HG03135 (cell line): ENCODE measurements around the gene PDHX.
"Not testable (repeated sequence)": the region's sequence is repeated elsewhere in the genome, so short reads cannot be mapped to it uniquely, and the experiment has no call there.

Experiments used
- ATAC-seq: cut with Tn5 transposase; IDR thresholded peaks from one replicate; pipeline ENCODE4 v1.9.1; 2021; ENCODE audit warnings: mild to moderate bottlenecking, moderate library complexity; ENCODE audit not compliant: unreplicated experiment

The PDHX gene

DNA sequence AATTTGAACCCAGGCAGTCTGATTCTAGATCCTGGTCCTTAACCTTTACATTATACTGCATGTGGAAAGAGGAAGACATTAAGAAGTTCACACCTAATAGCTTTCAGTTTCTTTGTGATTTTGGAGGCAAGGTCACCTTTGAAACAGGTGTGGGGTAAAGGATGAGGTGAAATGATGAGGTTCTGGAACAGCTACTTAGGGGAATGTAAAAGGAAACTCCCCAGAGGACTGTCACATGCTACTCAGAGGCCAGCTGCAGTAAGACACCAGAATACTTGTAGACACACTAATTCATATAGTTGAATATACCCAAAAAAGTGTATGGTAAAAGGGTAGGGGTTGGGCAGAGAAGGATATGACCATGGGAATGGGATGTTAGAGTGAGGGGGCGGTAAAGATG is 5.6 kb upstream of the PDHX start:
- no peak for ATAC-seq

DNA sequence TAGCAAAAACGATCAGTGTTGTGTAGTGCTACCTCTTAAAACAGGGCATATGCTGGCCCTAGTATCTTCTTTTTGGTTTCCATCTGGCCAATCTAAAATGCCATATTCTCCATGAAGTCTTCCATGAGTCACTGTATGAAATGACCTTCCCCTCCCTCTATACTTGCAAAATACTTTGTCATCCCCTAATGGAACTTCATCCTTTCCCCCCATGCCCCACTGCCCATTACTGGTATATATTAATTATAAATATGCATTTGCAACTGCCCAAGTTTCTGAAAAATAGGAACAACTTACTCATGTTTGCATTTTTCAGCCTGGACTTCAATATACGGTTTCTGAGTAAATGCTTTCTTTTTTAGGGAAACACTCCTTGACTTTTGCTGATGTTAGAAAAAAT is 4.7 kb upstream of the PDHX start:
- no peak for ATAC-seq

DNA sequence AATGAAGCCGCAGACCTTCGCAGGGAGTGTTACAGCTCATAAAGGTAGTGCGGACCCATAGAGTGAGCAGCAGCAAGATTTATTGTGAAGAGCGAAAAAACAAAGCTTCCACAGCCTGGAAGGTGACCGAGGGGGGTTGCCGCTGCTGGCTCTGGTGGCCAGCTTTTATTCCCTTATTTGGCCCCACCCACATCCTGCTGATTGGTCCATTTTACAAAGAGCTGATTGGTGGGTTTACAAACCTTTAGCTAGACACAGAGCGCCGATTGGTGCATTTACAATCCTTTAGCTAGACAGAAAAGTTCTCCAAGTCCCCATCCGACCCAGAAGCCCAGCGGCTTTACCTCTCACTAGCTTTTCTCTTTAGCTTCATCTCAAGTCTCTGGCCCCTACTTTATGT is 2.9 kb upstream of the PDHX start:
- not testable (repeated sequence) for ATAC-seq

DNA sequence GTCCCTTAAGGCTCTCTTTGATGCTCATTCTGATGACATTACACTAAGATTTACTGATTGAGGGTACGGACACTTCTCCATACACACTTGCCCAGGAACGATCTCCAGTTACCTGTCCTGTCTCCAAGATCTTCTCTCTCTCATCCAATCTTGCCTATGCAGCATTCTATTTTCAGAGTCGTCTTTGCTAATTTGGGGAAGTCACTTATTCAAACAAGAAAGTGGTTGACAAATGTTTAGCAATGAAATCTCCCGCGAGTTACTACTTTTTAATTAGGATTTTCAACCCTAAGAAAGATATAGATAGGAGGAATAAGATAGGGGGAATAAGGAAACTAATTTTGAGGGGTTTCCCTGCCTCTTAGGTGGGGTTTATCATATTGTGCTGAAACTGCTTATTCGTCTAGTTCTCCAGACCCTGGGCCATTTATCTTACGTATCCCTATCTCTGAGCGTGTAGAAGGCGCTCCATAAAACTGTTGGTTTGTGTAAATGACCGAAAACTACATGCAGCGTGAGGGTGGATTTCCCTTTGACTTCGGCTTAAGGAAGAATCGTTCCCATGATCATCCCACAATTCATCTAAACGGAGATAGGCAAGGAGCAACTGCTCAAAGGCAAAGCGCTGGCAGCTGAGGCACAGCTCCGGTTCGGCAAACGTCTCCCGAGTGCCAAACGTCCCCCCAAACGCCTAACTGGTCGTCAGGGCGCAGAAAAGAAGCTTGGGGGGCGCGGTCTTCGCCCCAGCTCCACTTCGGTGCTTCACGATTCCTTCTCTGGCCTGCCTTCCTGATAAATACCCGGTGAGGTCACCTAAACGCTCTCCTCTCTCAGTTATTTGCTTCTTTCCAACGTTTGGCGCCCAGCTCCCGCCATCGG is 1.0 kb upstream of the PDHX start:
- ATAC-seq = no peak

DNA sequence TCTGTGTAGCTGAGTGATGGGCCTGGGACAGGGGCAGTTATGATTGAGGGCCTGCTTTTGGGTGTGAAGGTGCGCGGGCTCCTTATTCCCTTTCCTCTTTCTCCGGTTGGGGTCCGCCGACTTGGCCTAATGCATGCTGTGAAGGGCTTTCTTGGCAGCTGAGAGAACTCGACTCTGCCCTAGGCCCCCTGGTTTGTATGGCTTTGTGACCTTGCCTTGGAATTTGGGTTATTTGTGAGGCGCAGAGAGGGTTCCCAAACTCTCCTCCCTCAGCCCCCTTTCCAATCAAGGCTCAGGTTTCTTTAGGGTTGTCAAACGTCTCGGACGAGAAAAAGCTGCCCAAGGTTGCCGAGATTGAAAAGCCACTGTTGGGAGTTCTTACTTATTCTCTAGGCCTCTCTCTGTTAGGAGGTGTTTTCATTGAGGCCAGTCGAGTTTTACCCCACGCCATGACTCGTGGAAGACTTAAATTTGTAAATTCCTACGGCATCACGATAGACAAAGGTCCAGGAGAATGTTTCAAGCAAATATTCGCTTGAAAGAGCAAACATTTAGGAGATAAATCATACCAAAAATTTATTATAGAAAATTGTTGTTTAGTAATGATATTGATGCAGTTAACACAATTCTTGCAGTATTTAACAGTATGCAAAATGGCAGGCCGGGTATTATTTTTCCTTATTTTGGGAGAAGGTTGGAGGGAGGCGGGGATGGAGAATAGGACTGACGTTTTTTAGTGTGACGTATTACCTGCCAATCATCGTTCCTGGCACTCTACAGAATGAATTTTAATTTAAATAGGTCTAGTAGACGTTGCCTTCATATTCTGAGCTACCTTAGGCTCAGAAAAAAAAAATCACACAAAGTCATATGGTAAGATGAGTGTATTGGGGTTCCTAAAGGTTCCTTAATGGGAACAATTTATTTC is 689 bp downstream of the PDHX start:
- peak; percentile 27 for ATAC-seq

DNA sequence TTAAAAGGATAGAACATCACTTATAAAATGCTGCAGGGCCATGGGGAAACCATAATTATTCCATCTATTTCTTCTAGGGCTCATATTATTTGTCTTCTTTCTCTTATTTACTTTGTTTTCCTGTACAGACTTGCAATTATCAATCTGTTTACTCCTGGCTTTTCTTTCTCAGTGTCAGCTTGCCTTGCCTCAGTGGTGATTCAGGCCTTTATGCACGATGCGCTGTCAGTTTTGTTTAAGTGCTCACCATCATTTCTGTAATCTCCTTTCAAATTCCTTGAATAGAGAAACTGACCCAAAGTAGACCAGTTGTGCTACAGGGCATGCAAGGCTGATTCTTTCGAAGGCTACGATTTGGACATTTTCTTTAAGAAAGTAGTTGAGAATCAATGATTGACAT is 4.7 kb downstream of the PDHX start:
- no peak for ATAC-seq

DNA sequence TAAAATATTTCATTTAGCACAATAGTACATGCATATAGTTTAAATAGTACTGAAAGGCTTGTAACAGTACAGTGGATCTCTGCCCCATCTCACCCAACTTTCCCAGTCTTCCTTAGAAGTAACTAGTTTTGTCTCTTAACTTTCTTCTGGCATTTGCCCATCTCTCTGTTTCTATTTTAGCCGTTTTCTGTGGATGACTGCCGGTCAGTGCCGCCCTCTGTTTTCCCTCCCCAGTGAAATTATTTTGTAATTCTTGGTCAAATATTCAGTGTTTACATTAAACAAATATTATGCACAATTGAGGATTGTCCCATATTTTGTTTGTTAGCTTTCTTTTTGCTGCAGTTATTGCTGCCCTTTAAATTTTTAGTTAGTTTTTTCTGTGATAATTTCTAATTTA is 8.3 kb downstream of the PDHX start:
- ATAC-seq = no peak

DNA sequence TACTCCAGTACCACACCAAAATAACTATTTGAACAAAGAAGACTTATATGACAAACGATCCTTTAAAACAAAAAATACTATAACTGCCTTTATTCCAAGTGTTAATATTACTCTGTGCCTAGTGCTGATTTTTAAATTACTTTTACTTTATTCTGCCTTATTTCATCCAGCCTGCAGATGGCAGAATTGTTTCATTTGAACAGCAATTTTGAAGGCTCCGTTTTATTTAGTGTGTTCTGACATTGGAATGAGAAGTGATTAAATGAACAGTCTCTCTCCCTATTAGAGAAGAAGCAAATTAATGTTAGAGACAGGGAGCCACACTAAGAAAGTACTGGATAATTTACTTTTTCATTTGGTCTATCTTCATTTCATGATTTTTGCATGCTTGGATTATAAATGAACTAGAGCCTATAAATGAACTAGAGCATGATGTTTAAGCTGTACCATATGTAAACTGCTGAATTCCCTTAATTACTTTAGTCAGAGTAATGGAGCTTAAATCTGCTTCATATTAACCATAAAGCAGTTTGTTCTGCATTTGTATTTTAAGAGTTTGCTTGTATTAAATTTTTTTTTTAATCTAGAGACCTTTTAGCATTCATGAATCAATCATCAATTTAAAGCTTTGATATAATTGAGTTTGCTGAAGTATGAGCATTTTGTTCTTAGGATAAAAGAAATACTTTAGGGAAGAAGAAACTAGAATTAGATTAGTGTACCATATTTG is 9.8 kb downstream of the PDHX start:
- ATAC-seq = no peak

DNA sequence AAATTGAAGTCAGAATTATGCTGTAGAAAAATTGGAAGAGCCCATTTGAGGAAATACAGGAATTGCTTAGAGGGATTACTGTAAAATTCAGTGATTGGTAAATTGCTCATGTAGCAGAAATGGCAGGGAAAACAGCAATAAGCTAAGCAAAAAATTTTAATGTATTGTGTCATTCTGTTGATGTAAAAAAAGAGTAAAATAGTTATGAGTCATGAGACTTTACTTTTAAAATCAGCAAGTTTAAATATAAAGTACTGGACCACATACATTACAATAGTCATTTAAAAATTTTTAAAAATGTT is 10.4 kb downstream of the PDHX start:
- no peak for ATAC-seq

DNA sequence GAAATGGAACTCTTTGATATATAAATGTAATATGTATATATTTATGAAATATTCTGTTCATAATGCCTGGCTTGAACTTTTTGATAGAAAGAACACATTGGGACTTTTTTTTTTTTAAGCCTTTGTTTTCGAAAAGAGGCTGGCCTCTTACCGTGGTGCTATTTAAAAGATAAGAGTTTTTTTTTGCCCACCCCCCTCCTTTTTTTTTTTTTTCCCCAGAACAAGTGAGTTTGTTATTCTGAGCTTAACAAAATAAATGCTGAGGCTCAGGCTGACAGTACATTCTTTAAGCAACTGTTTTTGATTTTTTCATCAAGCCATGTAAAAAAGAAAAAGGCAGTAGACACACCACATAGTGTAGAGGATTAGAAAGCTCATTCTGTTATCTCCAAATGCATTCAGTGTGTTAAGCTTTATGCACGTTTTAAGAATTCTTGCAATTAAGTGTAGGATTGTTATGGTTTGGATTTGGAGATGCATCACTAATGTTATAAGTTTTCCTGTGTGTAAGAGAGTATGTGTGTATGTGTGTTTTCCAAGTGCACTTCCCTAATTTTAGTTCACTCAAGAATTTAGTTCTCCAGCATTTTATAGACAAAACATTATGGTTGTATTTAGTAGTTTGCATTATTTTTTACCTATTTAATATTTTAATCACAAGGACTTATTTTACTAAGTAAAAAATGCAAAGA is 12.0 kb downstream of the PDHX start:
- no peak for ATAC-seq

DNA sequence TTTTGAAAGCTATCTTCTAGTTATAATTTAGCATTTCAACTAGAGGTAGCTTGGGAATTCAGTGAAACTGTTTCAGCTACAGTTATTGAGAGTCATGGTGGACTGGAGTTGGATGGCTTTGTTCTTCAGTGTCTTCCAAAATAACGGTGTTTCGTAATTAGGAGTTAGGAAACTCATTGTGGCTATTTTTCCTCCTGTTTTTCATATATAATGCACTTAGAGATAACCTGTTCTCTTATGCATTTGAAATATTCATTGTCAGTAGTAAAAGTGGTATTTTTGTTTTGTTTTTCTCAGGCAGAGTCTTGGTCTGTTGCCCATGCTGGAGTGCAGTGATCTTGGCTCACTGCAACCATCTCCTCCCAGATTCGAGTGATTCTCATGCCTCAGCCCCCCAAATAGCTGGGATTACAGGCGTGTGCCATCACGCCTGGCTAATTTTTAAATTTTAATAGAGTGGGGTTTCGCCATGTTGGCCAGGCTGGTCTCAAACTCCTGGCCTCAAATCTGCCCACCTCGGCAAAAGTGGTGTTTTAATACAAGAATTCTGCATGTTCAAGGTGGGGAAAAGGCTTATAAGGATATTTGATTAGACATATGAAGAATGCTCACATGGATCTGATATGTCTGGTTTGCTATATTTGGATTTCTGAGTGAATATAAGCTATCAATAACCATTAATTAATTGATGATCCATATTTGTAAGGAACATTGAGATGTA is 12.7 kb downstream of the PDHX start:
- ATAC-seq = no peak

DNA sequence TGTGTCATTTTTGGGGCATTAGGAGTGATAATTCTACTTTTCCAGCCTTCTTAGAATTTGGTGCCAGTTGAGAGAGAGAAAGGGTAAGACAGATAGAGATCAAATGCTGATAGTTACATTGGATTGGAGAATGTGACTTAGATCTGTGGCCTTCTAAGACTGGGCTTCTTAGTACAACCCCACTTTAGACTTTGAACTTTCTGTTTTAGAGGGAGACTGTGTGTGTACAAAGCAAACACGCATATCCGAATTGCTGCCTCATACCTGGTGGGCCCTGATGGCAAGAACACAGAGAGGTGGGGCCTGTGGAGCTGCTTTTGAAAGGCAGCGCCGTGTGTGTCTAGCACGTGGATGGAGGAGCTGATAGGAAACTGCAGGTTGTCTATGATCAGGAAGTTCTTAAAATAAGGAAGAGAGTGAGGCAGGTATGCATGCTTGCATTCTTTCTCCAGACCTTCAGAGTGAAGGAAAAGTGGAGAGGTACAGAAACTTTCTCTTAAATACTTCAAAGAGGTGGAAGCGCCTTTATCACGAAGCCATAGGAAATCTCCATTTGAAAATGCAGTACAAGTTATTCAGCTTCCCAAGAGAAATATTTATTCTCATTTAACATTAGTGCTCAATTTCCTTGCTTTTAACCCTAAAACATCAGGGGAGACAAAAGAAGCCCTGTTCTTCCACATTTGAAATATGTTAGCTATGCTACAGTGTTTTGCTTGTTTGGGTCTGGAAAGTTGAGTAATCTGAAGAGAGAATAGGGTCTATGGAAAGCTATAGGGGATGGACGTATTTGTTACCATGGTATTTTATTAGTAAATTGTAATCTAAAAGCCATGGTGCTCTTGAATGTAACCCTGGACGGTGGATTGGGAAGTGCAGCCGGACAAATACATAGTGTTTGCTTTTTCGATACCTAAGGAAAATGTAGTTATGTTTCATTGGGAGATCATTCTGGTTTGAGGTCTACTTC is 13.7 kb downstream of the PDHX start:
- ATAC-seq = no peak

DNA sequence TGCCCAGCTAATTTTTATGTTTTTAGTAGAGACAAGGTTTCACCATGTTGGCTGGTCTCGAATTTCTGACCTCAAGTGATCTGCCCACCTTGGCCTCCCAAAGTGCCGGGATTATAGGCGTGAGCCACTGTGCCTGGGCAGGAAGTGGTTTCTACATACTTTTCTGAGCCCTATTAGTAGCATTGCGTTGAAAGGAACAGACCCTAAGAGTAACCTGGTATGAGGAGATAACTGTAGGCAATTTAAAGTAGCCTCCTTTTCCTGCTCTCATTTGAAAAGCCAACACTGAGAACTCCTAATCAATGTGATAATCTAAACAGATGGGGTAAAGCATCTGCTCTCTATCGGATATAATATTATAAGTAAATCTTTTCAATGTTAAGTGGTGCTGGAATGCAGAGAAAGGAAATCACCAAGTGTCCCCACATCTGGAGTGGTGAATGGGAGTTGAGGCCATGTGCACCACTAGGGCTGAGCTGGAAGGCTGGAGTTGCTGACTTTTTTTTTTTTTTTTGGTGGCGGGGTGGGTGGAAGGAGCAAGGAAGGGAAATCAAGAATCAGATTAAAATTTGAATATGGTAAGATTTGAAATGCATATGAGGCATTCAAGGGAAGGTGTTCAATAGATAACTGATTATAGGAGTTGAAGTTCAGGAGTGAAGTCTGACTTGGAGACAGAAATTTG is 20.7 kb downstream of the PDHX start:
- ATAC-seq = no peak

DNA sequence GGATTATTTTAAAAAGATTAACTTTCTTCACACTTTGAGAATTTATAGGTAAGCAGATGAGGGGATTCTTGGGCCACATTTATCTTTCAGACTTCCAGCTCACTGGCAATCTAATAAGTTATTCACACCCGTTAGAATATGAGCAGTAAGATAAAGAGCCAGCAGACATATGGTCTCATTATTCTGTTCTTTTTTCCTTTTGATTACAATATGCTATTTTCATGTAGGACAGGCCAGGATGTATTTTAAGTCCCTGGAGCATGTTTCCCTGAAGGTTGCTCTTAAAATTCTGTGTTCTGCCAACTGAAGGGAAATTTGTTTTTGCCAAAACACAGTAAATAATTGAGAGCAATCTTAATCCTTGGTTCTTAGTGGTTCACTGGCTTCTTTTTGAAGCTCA is 22.2 kb downstream of the PDHX start:
- no peak for ATAC-seq

DNA sequence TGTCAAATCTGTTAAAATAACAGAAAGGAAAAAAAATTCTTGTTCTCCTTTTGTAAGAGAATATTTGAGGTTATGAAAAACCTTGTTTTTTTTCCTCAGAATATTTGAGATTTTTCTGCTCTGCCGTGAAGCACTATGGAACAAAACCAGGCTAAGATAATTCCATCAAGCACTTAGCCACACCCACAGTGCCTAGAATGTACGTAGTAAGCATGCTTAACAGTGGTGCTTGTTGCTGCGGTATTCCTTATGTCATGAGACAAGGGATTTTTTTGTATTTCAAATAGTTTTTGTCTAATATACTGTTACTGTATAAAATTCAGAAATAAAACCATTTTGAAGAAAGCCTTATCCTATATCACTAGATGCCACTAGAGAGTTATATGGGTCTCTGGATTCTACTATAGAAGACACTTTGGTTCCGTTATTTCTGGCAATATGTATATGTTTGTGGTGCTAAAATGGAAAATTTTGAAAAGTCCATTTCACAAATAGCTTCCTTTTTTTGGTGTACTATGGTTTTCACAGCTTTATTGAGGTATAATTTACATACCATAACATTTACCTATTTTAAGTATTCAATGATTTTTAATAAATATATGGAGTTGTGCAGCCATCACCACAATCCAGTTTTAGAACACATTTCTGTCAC is 23.7 kb downstream of the PDHX start:
- ATAC-seq = no peak

DNA sequence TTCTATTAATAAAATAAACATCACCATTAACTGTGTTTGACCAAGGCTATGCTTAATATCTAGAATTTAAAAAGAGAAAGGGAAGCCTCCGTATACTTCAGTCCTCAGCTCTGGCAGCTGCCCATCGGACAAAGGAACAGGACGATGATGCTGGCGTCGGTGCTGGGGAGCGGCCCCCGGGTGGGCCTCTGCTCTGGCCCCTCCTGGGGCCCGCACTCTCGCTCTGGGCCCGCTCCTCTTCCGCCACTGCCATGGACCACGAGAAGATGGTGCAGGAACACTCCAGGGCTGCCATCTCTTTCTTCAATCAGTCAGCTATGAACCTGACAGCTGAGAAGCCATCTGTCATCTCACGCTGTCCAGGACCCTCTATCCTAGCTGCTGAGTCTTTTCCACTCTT is 25.3 kb downstream of the PDHX start:
- no peak for ATAC-seq

DNA sequence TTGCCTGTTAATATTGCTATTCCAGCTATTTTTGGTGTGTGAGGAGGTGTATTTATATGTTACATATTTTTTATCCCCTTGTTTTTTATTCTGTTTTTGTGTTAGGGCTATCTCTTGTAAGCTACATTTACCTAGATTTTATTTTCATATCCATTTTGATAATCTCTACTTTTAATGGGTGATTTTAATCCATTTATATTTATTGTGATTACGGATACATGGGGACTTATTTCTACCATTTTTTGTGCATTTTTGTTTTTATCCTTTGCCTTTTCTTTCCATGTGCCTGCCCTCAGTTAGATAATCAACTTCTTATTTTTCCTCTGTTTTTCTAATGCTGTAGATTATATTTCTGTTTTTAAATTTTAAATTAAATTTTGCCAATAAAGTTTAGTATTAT is 28.3 kb downstream of the PDHX start:
- no peak for ATAC-seq

DNA sequence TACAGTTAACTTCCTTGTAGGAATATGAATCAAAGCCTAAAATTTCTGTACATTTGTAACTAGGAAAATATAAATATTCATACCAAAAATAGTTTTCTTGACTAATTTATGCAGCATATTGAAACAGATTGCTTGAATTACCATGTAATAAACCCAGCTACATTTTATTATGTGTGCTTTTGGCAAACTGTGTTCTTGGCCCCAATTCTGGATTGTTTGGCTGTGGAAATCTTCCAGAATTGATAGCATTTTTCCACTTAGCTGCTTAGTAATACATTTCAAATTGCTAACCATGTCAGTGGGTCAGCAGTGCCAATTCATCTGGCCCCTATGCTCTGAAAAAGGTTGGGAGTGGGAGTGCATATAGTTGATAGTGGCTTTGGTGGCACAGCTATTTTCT is 32.3 kb downstream of the PDHX start:
- no peak for ATAC-seq
